OCI-LY1 (cell line): ENCODE measurements around the gene ACOT11.

Experiments
- H2AFZ ChIP-seq: fragments of 200-600 bp; sonication (generic), shearing (Covaris generic); 2 replicates; pipeline ENCODE4 v1.6.0; 2014; ENCODE audit warnings: antibody characterized with exemption, mild to moderate bottlenecking, low read length
- H3F3A ChIP-seq: fragments of 200-600 bp; sonication (generic), shearing (Covaris generic); 2 replicates; pipeline ENCODE4 v1.6.0; 2014; ENCODE audit warnings: mild to moderate bottlenecking, antibody characterized with exemption, low read length, moderate library complexity; ENCODE audit not compliant: insufficient read depth
- H3K27ac ChIP-seq: fragments of 200-600 bp; sonication (generic); 2 replicates; pipeline ENCODE4 v1.5.1; 2014; ENCODE audit warnings: low read length, mixed run types, mild to moderate bottlenecking, low read depth; ENCODE audit not compliant: poor library complexity, severe bottlenecking
- H3K27me3 ChIP-seq: fragments of 200-600 bp; sonication (generic); 2 replicates; pipeline ENCODE4 v1.6.0; 2014; ENCODE audit warnings: antibody characterized with exemption, mild to moderate bottlenecking, low read length, moderate library complexity; ENCODE audit not compliant: insufficient read depth
- H3K36me3 ChIP-seq: fragments of 200-600 bp; sonication (generic); 2 replicates; pipeline ENCODE4 v1.6.1; 2014; ENCODE audit warnings: mild to moderate bottlenecking, antibody characterized with exemption, low read length, moderate library complexity, mixed read lengths; ENCODE audit not compliant: insufficient read depth
- H3K4me1 ChIP-seq: fragments of 200-600 bp; sonication (generic); 2 replicates; pipeline ENCODE4 v1.5.1; 2014; ENCODE audit warnings: mild to moderate bottlenecking, low read length, moderate library complexity; ENCODE audit not compliant: insufficient read depth, severe bottlenecking
- H3K4me2 ChIP-seq: fragments of 200-600 bp; sonication (generic), shearing (Covaris generic); 2 replicates; pipeline ENCODE4 v1.6.1; 2014; ENCODE audit warnings: low read length
- H3K4me3 ChIP-seq: fragments of 200-600 bp; sonication (generic); 2 replicates; pipeline ENCODE4 v1.5.1; 2014; ENCODE audit warnings: low read length, low read depth, mild to moderate bottlenecking, mixed read lengths; ENCODE audit not compliant: poor library complexity, severe bottlenecking
- H3K79me2 ChIP-seq: fragments of 200-600 bp; shearing (Covaris generic); 2 replicates; pipeline ENCODE4 v1.6.1; 2016; ENCODE audit warnings: mixed run types, low read length, mixed read lengths; ENCODE audit not compliant: insufficient read depth
- H3K9ac ChIP-seq: fragments of 200-600 bp; sonication (generic), shearing (Covaris generic); 2 replicates; pipeline ENCODE4 v1.6.1; 2014; ENCODE audit warnings: mild to moderate bottlenecking, low read length, mixed read lengths
- H3K9me2 ChIP-seq: fragments of 200-600 bp; sonication (generic), shearing (Covaris generic); 2 replicates; pipeline ENCODE4 v1.6.1; 2014; ENCODE audit warnings: low read depth, mild to moderate bottlenecking, low read length, mixed read lengths
- H3K9me3 ChIP-seq: fragments of 200-600 bp; shearing (Covaris generic); 2 replicates; pipeline ENCODE4 v1.6.1; 2014; ENCODE audit warnings: low read length, mixed read lengths
- H4K20me1 ChIP-seq: fragments of 200-600 bp; sonication (generic), shearing (Covaris generic); 2 replicates; pipeline ENCODE4 v1.6.0; 2016; ENCODE audit warnings: mild to moderate bottlenecking, low read length; ENCODE audit not compliant: insufficient read depth
- CTCF ChIP-seq: fragments of 200-600 bp; sonication (generic), shearing (Covaris generic); IDR thresholded peaks from 2 replicates; pipeline ENCODE4 v1.5.1; 2017; ENCODE audit warnings: mild to moderate bottlenecking, antibody characterized with exemption, low read length, moderate library complexity, mixed read lengths
- EZH2 ChIP-seq: fragments of 200-600 bp; sonication (generic), shearing (Covaris generic); IDR thresholded peaks from 2 replicates; pipeline ENCODE4 v1.8.0; 2017; ENCODE audit warnings: borderline replicate concordance, mixed run types, mild to moderate bottlenecking, antibody characterized with exemption, low read length, moderate library complexity, mixed read lengths

The ACOT11 gene

GRCh38 chr1:54607821-54608565, 60.0 kb downstream of the ACOT11 start:
- Histone ChIP-seq H3K27me3 (0 out of 2 replicates have a peak, but pooled peaks cover 3% of the 10 kb centered on the region), H3K4me1 (no peaks in the 10 kb centered on the region), H3F3A (no peaks in the 10 kb centered on the region), H3K79me2 (no peaks in the 10 kb centered on the region), H4K20me1 (no peaks in the 10 kb centered on the region), H3K9ac (no peak overlapping the region), H3K9me2 (no peaks in the 10 kb centered on the region), H3K27ac (no peak overlapping the region), H3K4me2 (no peak overlapping the region), H3K4me3 (no peak overlapping the region), H3K36me3 (no peaks in the 10 kb centered on the region), H3K9me3 (no peaks in the 10 kb centered on the region), H2AFZ (no peak overlapping the region)
- TF ChIP-seq CTCF (no peak), EZH2 (no peak)

- Histone ChIP-seq H2AFZ (no peak overlapping the region), H3K9me2 (no peaks in the 10 kb centered on the region), H3K4me1 (no peaks in the 10 kb centered on the region), H4K20me1 (no peaks in the 10 kb centered on the region), H3K79me2 (no peaks in the 10 kb centered on the region), H3K27ac (no peak overlapping the region), H3K36me3 (no peaks in the 10 kb centered on the region), H3K9me3 (no peaks in the 10 kb centered on the region), H3K9ac (no peak overlapping the region), H3F3A (no peaks in the 10 kb centered on the region), H3K4me3 (no peak overlapping the region), H3K27me3 (0 out of 2 replicates have a peak, but pooled peaks cover 3% of the 10 kb centered on the region), H3K4me2 (no peak overlapping the region)
- no peak for TF ChIP-seq EZH2
- TF ChIP-seq CTCF = no peak
Observed at GRCh38 chr1:54608566-54609230, 60.7 kb downstream of the ACOT11 start.

- Histone ChIP-seq H3F3A (no peaks in the 10 kb centered on the region), H3K9me2 (no peaks in the 10 kb centered on the region), H3K27me3 (0 out of 2 replicates have a peak, but pooled peaks cover 3% of the 10 kb centered on the region), H3K4me3 (no peak overlapping the region), H3K9ac (no peak overlapping the region), H3K79me2 (no peaks in the 10 kb centered on the region), H3K4me2 (no peak overlapping the region), H4K20me1 (no peaks in the 10 kb centered on the region), H3K9me3 (no peaks in the 10 kb centered on the region), H3K4me1 (no peaks in the 10 kb centered on the region), H2AFZ (no peak overlapping the region), H3K36me3 (no peaks in the 10 kb centered on the region), H3K27ac (no peak overlapping the region)
- TF ChIP-seq EZH2 (no peak), CTCF (no peak)
Observed at GRCh38 chr1:54609301-54609921, 61.4 kb downstream of the ACOT11 start.
